HCT116 (cell line): ENCODE measurements around the gene ZNF787.

Experiments
- ATF3 ChIP-seq: IDR thresholded peaks from 2 replicates; pipeline ENCODE4 v1.6.1; 2012
- CBX3 ChIP-seq: IDR thresholded peaks from 2 replicates; pipeline ENCODE4 v1.6.1; 2012; ENCODE audit warnings: low read depth
- CTCF ChIP-seq, 3 experiments: fragments of 200-600 bp in 1 of 3; sonication (generic) in 1 of 3; IDR thresholded peaks in 2 of 3; conservative IDR thresholded peaks in 1 of 3; 2 replicates each; pipeline ENCODE4 v1.5.1; 2012 to 2017; ENCODE audit warnings: low read depth in 2 of 3, low read length in 2 of 3, antibody characterized with exemption in 1 of 3, borderline replicate concordance in 1 of 3, control low read depth in 1 of 3, mild to moderate bottlenecking in 1 of 3, mixed read lengths in 1 of 3, mixed run types in 1 of 3, moderate library complexity in 1 of 3; ENCODE audit not compliant: insufficient read depth in 1 of 3
- FOSL1 ChIP-seq: IDR thresholded peaks from 2 replicates; pipeline ENCODE4 v1.6.1; 2012; ENCODE audit warnings: low read depth
- MAX ChIP-seq: IDR thresholded peaks from 2 replicates; pipeline ENCODE4 v1.6.1; 2012
- POLR2A ChIP-seq: IDR thresholded peaks from 2 replicates; pipeline ENCODE4 v1.7.0; 2011; ENCODE audit warnings: borderline replicate concordance; ENCODE audit not compliant: insufficient read depth, insufficient read length; ENCODE audit errors: extremely low read depth
- POLR2AphosphoS5 ChIP-seq: IDR thresholded peaks from 2 replicates; pipeline ENCODE4 v1.6.1; 2011; ENCODE audit warnings: mild to moderate bottlenecking, low read depth, low read length, moderate library complexity
- RAD21 ChIP-seq: IDR thresholded peaks from 2 replicates; pipeline ENCODE4 v1.6.1; 2012; ENCODE audit warnings: low read depth, mild to moderate bottlenecking
- REST ChIP-seq: IDR thresholded peaks from 2 replicates; pipeline ENCODE4 v1.6.1; 2012; ENCODE audit warnings: low read depth
- SRF ChIP-seq: IDR thresholded peaks from 2 replicates; pipeline ENCODE4 v1.6.1; 2012; ENCODE audit warnings: low read depth
- TCF7L2 ChIP-seq: IDR thresholded peaks from 2 replicates; pipeline ENCODE4 v1.7.0; 2011; ENCODE audit warnings: borderline replicate concordance, inconsistent platforms; ENCODE audit not compliant: insufficient read depth, insufficient read length; ENCODE audit errors: extremely low read depth
- YY1 ChIP-seq: IDR thresholded peaks from 2 replicates; pipeline ENCODE4 v1.6.1; 2011; ENCODE audit warnings: low read length, low read depth, moderate library complexity, mild to moderate bottlenecking; ENCODE audit not compliant: insufficient replicate concordance; ENCODE audit errors: extremely low read depth
- ZNF274 ChIP-seq: fragments of 200-500 bp; sonication (Bioruptor generic); IDR thresholded peaks from 2 replicates; pipeline ENCODE4 v1.6.1; 2014; ENCODE audit warnings: mild to moderate bottlenecking, low read depth, low read length, inconsistent platforms

- no peak for TF ChIP-seq POLR2A
- TF ChIP-seq CTCF (IDR thresholded peaks at IDR 0.05 in 2 of 3, conservative IDR thresholded peaks at IDR 0.05 in 1 of 3; ENCODE audit: borderline replicate concordance in 1 of 3, insufficient read depth in 1 of 3, low read depth in 2 of 3, low read length in 2 of 3): peak; percentile 70 to 91 (median 88)
- peak; percentile 74 for TF ChIP-seq RAD21
- TF ChIP-seq ZNF274: no peak
- no peak for TF ChIP-seq MAX
- no peak for TF ChIP-seq POLR2AphosphoS5
- no peak for TF ChIP-seq ATF3
- no peak for TF ChIP-seq TCF7L2
- TF ChIP-seq CBX3: no peak
- TF ChIP-seq YY1: no peak
- TF ChIP-seq SRF: no peak
- TF ChIP-seq FOSL1: no peak
- TF ChIP-seq REST: no peak
Observed at GRCh38 chr19:56066152-56067023, 54.7 kb downstream of the ZNF787 start.
